Endothelial cell of umbilical vein (primary cell): ENCODE results near the gene CFAP46. TPM values are rescaled to one million over a fixed set of nuclear protein-coding genes. Genes with fewer than 3 reads are reported as not detected.

Experiments
- BruUV-seq: library from RNA; stranded (reverse); fragments of 400-500 nt; replicated peaks from 2 replicates; lab custom pipeline; 2021; lab: Mats Ljungman, UMichigan
- CTCF ChIA-PET: fragments of 300-600, 350-600 bp; sonication (Branson Sonifier 250); formaldehyde crosslinking; loops from one replicate; lab custom pipeline; 2021; ENCODE audit warnings: antibody characterized with exemption, inconsistent platforms; lab: Charles Lee
- POLR2A ChIA-PET: fragments of 300-600, 350-600 bp; sonication (Branson Sonifier 250); formaldehyde crosslinking; loops from one replicate; lab custom pipeline; 2021; ENCODE audit warnings: antibody characterized with exemption, inconsistent platforms; lab: Charles Lee
- DNase-seq: peaks from one replicate; pipeline ENCODE4 v3.0.0-alpha.2; 2011; ENCODE audit warnings: low read depth, low spot score
- FAIRE-seq: peaks from 2 replicates; lab custom pipeline; 2011; peaks lifted over from hg19 to GRCh38; lab: Jason Lieb, UNC
- H2AFZ ChIP-seq: 2 replicates; pipeline ENCODE4 v1.6.0; 2012; ENCODE audit warnings: low read depth, low read length, control low read depth, inconsistent platforms
- H3K27ac ChIP-seq: 2 replicates; pipeline ENCODE4 v1.5.1; 2011; ENCODE audit warnings: low read depth, mild to moderate bottlenecking, control low read depth, low read length, moderate library complexity; ENCODE audit not compliant: insufficient read depth
- H3K27me3 ChIP-seq, 2 experiments: 2 replicates each; pipeline versions ENCODE4 v1.6.0 to v1.6.1; 2011; ENCODE audit warnings: low read length in 2 of 2, mixed read lengths in 1 of 2; ENCODE audit not compliant: control insufficient read depth in 2 of 2, insufficient read depth in 2 of 2
- H3K36me3 ChIP-seq, 2 experiments: 2 replicates in 1 of 2; 3 replicates in 1 of 2; pipeline ENCODE4 v1.5.1; 2011; ENCODE audit warnings: low read length in 2 of 2, mild to moderate bottlenecking in 1 of 2, moderate library complexity in 1 of 2; ENCODE audit not compliant: control insufficient read depth in 2 of 2, insufficient read depth in 2 of 2; ENCODE audit errors: extremely low read depth in 1 of 2
- H3K4me1 ChIP-seq: 3 replicates; pipeline ENCODE4 v1.5.1; 2011; ENCODE audit warnings: mild to moderate bottlenecking, low read length; ENCODE audit not compliant: control insufficient read depth, insufficient read depth; ENCODE audit errors: extremely low read depth
- H3K4me2 ChIP-seq: 2 replicates; pipeline ENCODE4 v1.6.1; 2011; ENCODE audit warnings: low read length, control low read depth, mixed read lengths; ENCODE audit not compliant: insufficient read depth
- H3K4me3 ChIP-seq, 3 experiments: fragments of 200-600 bp in 1 of 3; sonication (generic), shearing (Covaris generic) in 1 of 3; replicated peaks in 1 of 3; 2 replicates each; pipeline ENCODE4 v1.5.1; 2011 to 2016; ENCODE audit warnings: control low read depth in 3 of 3, low read length in 3 of 3, mild to moderate bottlenecking in 2 of 3, inconsistent platforms in 1 of 3, low read depth in 1 of 3, moderate library complexity in 1 of 3; ENCODE audit not compliant: insufficient read depth in 1 of 3
- H3K79me2 ChIP-seq: 2 replicates; pipeline ENCODE4 v1.6.0; 2012; ENCODE audit warnings: low read length, inconsistent platforms; ENCODE audit not compliant: control insufficient read depth, insufficient read depth
- H3K9ac ChIP-seq: replicated peaks from 2 replicates; pipeline ENCODE3; 2011; ENCODE audit warnings: low read length, control low read depth; ENCODE audit not compliant: insufficient read depth; ENCODE audit errors: extremely low read depth
- H3K9me1 ChIP-seq: replicated peaks from 3 replicates; pipeline ENCODE4 v1.6.0; 2011; ENCODE audit warnings: mild to moderate bottlenecking, low read length; ENCODE audit not compliant: control insufficient read depth, insufficient read depth; ENCODE audit errors: extremely low read depth
- H3K9me3 ChIP-seq: replicated peaks from 2 replicates; pipeline ENCODE4 v1.5.1; 2012; ENCODE audit warnings: low read length, inconsistent platforms; ENCODE audit not compliant: control insufficient read depth, insufficient read depth
- H4K20me1 ChIP-seq: replicated peaks from 2 replicates; pipeline ENCODE3; 2011; ENCODE audit warnings: mild to moderate bottlenecking, low read length; ENCODE audit not compliant: control insufficient read depth, insufficient read depth; ENCODE audit errors: extremely low read depth
- EZH2 ChIP-seq: IDR thresholded peaks from 2 replicates; pipeline ENCODE4 v1.6.1; 2012; ENCODE audit warnings: borderline replicate concordance, low read depth, mild to moderate bottlenecking, moderate library complexity, low read length, inconsistent platforms; ENCODE audit not compliant: severe bottlenecking
- FOS ChIP-seq: IDR thresholded peaks from 2 replicates; pipeline ENCODE4 v1.6.1; 2011; ENCODE audit warnings: mild to moderate bottlenecking, low read length, moderate library complexity, borderline replicate concordance; ENCODE audit not compliant: insufficient read depth
- GATA2 ChIP-seq: IDR thresholded peaks from 2 replicates; pipeline ENCODE4 v1.7.0; 2011; ENCODE audit warnings: low read depth, mild to moderate bottlenecking, moderate library complexity, mixed read lengths, low read length; ENCODE audit not compliant: insufficient read length, insufficient read depth
- JUN ChIP-seq: IDR thresholded peaks from 2 replicates; pipeline ENCODE4 v1.6.1; 2011; ENCODE audit warnings: borderline replicate concordance, low read depth; ENCODE audit not compliant: insufficient read length, insufficient read depth
- MYC ChIP-seq: IDR thresholded peaks from one replicate; pipeline ENCODE4 v1.6.1; 2011; ENCODE audit warnings: mild to moderate bottlenecking, low read depth, low read length
- POLR2A ChIP-seq: IDR thresholded peaks from 2 replicates; pipeline ENCODE4 v1.6.1; 2012; ENCODE audit warnings: low read depth, mild to moderate bottlenecking, control low read depth, low read length
- POLR2AphosphoS5 ChIP-seq: IDR thresholded peaks from 2 replicates; pipeline ENCODE4 v1.6.1; 2012; ENCODE audit warnings: low read depth, mild to moderate bottlenecking, control low read depth, low read length, moderate library complexity; ENCODE audit not compliant: insufficient read depth
- dilution Hi-C: fragments of 300-500 bp; cut with MboI; formaldehyde crosslinking; loops from one replicate; pipeline ENCODE4 v1.15.0; 2019; ENCODE audit warnings: low sequenced_read_pairs; ENCODE audit not compliant: extremely low pct_ligation_motif_present
- intact Hi-C: fragments of 100-400 bp; cut with micrococcal nuclease; formaldehyde crosslinking; loops from one replicate; pipeline ENCODE4 v1.10.0; 2022
- polyA plus RNA-seq, 4 experiments: library from polyadenylated mRNA; depleted of rRNA in 3 of 4; stranded (reverse) in 3 of 4; unstranded in 1 of 4; fragments of >200 nt; gene quantifications; 2 replicates each; pipeline versions ENCODE4 v1.2.1 to v1.2.3, GENCODE V29; 2011 to 2012; ENCODE audit warnings: missing spikeins in 1 of 4
- total RNA-seq: library from RNA; stranded (reverse); gene quantifications from 2 replicates; pipeline ENCODE4 v1.2.3, GENCODE V29; 2021
- TF ChIP-seq, protein P1 (sequence below), 2 donors: IDR thresholded peaks; 1 replicate in 1 of 2; 2 replicates in 1 of 2; pipeline ENCODE4 v1.5.1; 2011; ENCODE audit warnings: low read length in 2 of 2, mild to moderate bottlenecking in 2 of 2, moderate library complexity in 2 of 2, control low read depth in 1 of 2, inconsistent platforms in 1 of 2, low read depth in 1 of 2; ENCODE audit not compliant: insufficient read depth in 1 of 2; ENCODE audit errors: extremely low read depth in 1 of 2
- TF ChIP-seq, protein P2 (sequence below): IDR thresholded peaks from 2 replicates; pipeline ENCODE4 v1.6.1; 2011; ENCODE audit not compliant: insufficient read depth, insufficient read length

Gene CFAP46
- total and polyA plus RNA-seq, 2 donors (not counting 3 experiments of a cell fraction or from before 2014, with no cell fraction given), result 0.75 to 0.98 TPM

DNA sequence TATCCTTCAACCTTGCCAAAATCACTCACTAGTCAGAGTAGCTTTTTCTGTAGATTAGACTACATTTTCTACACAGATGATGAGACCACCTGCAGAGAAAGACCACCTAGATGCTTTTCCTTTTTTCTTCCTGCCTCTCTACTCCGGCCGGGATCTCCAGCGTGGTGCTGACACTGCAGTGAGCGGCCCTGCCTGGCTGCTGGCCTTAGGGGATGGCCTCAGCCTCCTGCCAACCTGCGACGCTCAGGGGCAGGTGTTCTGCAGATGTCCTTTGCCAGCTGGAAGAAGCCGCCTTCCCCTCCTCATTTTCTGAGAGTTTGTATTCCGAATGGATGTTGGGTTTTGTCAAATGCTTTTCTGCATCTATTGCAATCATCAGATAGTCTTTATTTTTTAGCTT is 113.0 kb downstream of the CFAP46 start:
- dilution Hi-C loops (no loop called here), intact Hi-C loops (no loop called here)
- no peak for FAIRE-seq

More for the DNA sequence above, 113.0 kb downstream of the CFAP46 start:
- Histone ChIP-seq H3K9me1 (no peaks in the 10 kb centered on the region), H3K9ac (no peak overlapping the region), H3K27ac (no peak overlapping the region), H2AFZ (no peak overlapping the region), H3K36me3 (no peaks in the 10 kb centered on the region), H3K79me2 (no peaks in the 10 kb centered on the region), H4K20me1 (no peaks in the 10 kb centered on the region), H3K4me1 (no peaks in the 10 kb centered on the region), H3K4me2 (no peak overlapping the region), H3K4me3 (no peak overlapping the region), H3K27me3 (no peaks in the 10 kb centered on the region), H3K9me3 (peaks cover 2% of the 10 kb centered on the region)
- TF ChIP-seq POLR2AphosphoS5, result no peak
- TF ChIP-seq MYC, result no peak
- TF ChIP-seq GATA2, result no peak
- TF ChIP-seq JUN, result no peak
- no peak for TF ChIP-seq EZH2
- TF ChIP-seq, protein P1, sequence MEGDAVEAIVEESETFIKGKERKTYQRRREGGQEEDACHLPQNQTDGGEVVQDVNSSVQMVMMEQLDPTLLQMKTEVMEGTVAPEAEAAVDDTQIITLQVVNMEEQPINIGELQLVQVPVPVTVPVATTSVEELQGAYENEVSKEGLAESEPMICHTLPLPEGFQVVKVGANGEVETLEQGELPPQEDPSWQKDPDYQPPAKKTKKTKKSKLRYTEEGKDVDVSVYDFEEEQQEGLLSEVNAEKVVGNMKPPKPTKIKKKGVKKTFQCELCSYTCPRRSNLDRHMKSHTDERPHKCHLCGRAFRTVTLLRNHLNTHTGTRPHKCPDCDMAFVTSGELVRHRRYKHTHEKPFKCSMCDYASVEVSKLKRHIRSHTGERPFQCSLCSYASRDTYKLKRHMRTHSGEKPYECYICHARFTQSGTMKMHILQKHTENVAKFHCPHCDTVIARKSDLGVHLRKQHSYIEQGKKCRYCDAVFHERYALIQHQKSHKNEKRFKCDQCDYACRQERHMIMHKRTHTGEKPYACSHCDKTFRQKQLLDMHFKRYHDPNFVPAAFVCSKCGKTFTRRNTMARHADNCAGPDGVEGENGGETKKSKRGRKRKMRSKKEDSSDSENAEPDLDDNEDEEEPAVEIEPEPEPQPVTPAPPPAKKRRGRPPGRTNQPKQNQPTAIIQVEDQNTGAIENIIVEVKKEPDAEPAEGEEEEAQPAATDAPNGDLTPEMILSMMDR (IDR thresholded peaks at IDR 0.05; ENCODE audit: extremely low read depth in 1 of 2, insufficient read depth in 1 of 2, low read depth in 1 of 2, low read length in 2 of 2), result no peak
- no peak for TF ChIP-seq FOS
- TF ChIP-seq POLR2A, result no peak
- TF ChIP-seq, protein P2, sequence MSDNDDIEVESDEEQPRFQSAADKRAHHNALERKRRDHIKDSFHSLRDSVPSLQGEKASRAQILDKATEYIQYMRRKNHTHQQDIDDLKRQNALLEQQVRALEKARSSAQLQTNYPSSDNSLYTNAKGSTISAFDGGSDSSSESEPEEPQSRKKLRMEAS, result no peak
- DNase-seq, result no peak
- no TSS peak for BruUV-seq
- CTCF ChIA-PET, result no interaction called here
- POLR2A ChIA-PET, result no interaction called here
